ENCODE data around the gene PIH1D1.
A peak's percentile ranks its signal among the peaks of the same experiment; 100 is the strongest.

Gene PIH1D1

DNA sequence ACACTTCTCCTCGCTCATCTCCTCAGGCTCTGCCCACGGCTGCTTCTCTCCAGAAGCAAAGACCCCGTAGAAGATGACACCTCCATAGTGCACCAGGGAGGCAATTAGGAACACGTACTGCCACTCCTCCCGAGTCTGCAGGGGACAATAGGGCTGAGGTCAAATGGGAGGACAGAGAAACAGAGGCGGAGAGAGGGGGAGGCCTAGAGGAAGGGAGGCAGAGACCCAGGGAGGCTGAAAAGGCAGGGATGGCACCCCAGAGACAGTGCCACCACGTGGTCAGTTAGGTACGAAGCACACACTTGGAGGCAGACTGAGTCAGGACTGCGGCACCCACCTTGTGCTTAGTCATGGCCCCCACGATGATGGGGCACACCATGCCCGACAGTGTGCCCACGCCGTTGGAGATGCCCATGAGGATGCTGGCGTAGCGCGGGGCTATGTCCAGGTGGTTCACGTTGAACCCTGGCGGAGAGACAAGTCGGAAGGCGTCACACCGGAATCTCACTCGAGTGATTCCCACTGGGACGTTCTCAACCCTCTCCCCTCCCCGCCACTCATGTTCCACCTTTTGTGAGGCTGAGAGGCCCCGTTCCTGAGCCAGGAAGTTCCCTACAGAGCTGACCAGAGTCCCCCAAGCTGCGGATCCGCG is 20.8 kb downstream of the PIH1D1 start:
- Histone ChIP-seq H3K36me3 (ENCODE audit: control insufficient read depth in 2 of 2, insufficient read depth in 1 of 2, low read length in 2 of 2) (no peaks in the 10 kb centered on the region), H3K4me1 (ENCODE audit: control insufficient read depth, insufficient read depth, low read length) (no peaks in the 10 kb centered on the region), H3K4me3 (ENCODE audit: low read depth, low read length) (no peak overlapping the region), H3K27ac (ENCODE audit: extremely low read depth, low read depth, low read length) (no peak overlapping the region), H3K9me3 (ENCODE audit: control insufficient read depth, insufficient read depth, low read depth, low read length) (no peaks in the 10 kb centered on the region)
- POLR2A ChIA-PET: no interaction called here
- CTCF ChIA-PET: interaction anchor here (0.7 to 1.9 kb wide), 5 partner anchors 10 to 1320 kb away, joined by 3 to 11 read pairs (median 4); partner anchors contain the start of genes PLA2G4C and SLC17A7
- TF ChIP-seq, protein P1, sequence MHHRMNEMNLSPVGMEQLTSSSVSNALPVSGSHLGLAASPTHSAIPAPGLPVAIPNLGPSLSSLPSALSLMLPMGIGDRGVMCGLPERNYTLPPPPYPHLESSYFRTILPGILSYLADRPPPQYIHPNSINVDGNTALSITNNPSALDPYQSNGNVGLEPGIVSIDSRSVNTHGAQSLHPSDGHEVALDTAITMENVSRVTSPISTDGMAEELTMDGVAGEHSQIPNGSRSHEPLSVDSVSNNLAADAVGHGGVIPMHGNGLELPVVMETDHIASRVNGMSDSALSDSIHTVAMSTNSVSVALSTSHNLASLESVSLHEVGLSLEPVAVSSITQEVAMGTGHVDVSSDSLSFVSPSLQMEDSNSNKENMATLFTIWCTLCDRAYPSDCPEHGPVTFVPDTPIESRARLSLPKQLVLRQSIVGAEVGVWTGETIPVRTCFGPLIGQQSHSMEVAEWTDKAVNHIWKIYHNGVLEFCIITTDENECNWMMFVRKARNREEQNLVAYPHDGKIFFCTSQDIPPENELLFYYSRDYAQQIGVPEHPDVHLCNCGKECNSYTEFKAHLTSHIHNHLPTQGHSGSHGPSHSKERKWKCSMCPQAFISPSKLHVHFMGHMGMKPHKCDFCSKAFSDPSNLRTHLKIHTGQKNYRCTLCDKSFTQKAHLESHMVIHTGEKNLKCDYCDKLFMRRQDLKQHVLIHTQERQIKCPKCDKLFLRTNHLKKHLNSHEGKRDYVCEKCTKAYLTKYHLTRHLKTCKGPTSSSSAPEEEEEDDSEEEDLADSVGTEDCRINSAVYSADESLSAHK (tag by site-specific recombination; IDR thresholded peaks at IDR 0.05): no peak
- TF ChIP-seq ZNF10 (tag by site-specific recombination; IDR thresholded peaks at IDR 0.05) (peak; percentile 32; the same call in 1 of the 2 replicates), ZNF394 (tag by site-specific recombination; IDR thresholded peaks at IDR 0.05; ENCODE audit: borderline replicate concordance) (no peak), ZNF560 (tag by site-specific recombination; IDR thresholded peaks at IDR 0.05; ENCODE audit: borderline replicate concordance) (no peak), ZNF391 (tag by site-specific recombination; IDR thresholded peaks at IDR 0.05; ENCODE audit: borderline replicate concordance, low read depth) (no peak), ZNF530 (tag by site-specific recombination; IDR thresholded peaks at IDR 0.05; ENCODE audit: low read depth) (no peak), ZNF561 (tag by site-specific recombination; IDR thresholded peaks at IDR 0.05; ENCODE audit: borderline replicate concordance) (no peak), ZNF785 (tag by site-specific recombination; IDR thresholded peaks at IDR 0.05) (no peak), ZNF248 (tag by site-specific recombination; IDR thresholded peaks at IDR 0.05) (no peak), ZNF473 (tag by site-specific recombination; IDR thresholded peaks at IDR 0.05) (no peak), ZFHX2 (tag by site-specific recombination; conservative IDR thresholded peaks at IDR 0.05) (0 out of 2 replicates have a peak, but pooled peaks have one; percentile 15), KLF16 (tag by site-specific recombination; IDR thresholded peaks at IDR 0.05) (no peak), ZNF221 (tag by site-specific recombination; IDR thresholded peaks at IDR 0.05; ENCODE audit: borderline replicate concordance) (no peak), ZBTB20 (tag by site-specific recombination; IDR thresholded peaks at IDR 0.05) (no peak)
- TF ChIP-seq, protein P2, sequence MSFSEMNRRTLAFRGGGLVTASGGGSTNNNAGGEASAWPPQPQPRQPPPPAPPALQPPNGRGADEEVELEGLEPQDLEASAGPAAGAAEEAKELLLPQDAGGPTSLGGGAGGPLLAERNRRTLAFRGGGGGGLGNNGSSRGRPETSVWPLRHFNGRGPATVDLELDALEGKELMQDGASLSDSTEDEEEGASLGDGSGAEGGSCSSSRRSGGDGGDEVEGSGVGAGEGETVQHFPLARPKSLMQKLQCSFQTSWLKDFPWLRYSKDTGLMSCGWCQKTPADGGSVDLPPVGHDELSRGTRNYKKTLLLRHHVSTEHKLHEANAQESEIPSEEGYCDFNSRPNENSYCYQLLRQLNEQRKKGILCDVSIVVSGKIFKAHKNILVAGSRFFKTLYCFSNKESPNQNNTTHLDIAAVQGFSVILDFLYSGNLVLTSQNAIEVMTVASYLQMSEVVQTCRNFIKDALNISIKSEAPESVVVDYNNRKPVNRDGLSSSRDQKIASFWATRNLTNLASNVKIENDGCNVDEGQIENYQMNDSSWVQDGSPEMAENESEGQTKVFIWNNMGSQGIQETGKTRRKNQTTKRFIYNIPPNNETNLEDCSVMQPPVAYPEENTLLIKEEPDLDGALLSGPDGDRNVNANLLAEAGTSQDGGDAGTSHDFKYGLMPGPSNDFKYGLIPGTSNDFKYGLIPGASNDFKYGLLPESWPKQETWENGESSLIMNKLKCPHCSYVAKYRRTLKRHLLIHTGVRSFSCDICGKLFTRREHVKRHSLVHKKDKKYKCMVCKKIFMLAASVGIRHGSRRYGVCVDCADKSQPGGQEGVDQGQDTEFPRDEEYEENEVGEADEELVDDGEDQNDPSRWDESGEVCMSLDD (tag by site-specific recombination; IDR thresholded peaks at IDR 0.05): 0 out of 2 replicates have a peak, but pooled peaks have one; percentile 50
- TF ChIP-seq, protein P3, sequence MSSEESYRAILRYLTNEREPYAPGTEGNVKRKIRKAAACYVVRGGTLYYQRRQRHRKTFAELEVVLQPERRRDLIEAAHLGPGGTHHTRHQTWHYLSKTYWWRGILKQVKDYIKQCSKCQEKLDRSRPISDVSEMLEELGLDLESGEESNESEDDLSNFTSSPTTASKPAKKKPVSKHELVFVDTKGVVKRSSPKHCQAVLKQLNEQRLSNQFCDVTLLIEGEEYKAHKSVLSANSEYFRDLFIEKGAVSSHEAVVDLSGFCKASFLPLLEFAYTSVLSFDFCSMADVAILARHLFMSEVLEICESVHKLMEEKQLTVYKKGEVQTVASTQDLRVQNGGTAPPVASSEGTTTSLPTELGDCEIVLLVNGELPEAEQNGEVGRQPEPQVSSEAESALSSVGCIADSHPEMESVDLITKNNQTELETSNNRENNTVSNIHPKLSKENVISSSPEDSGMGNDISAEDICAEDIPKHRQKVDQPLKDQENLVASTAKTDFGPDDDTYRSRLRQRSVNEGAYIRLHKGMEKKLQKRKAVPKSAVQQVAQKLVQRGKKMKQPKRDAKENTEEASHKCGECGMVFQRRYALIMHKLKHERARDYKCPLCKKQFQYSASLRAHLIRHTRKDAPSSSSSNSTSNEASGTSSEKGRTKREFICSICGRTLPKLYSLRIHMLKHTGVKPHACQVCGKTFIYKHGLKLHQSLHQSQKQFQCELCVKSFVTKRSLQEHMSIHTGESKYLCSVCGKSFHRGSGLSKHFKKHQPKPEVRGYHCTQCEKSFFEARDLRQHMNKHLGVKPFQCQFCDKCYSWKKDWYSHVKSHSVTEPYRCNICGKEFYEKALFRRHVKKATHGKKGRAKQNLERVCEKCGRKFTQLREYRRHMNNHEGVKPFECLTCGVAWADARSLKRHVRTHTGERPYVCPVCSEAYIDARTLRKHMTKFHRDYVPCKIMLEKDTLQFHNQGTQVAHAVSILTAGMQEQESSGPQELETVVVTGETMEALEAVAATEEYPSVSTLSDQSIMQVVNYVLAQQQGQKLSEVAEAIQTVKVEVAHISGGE (tag by site-specific recombination; conservative IDR thresholded peaks at IDR 0.05; ENCODE audit: low read depth): no peak
- TF ChIP-seq, protein P4, sequence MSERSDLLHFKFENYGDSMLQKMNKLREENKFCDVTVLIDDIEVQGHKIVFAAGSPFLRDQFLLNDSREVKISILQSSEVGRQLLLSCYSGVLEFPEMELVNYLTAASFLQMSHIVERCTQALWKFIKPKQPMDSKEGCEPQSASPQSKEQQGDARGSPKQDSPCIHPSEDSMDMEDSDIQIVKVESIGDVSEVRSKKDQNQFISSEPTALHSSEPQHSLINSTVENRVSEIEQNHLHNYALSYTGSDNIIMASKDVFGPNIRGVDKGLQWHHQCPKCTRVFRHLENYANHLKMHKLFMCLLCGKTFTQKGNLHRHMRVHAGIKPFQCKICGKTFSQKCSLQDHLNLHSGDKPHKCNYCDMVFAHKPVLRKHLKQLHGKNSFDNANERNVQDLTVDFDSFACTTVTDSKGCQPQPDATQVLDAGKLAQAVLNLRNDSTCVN (tag by site-specific recombination; optimal IDR thresholded peaks at IDR 0.05): no peak
- TF ChIP-seq, protein P5, sequence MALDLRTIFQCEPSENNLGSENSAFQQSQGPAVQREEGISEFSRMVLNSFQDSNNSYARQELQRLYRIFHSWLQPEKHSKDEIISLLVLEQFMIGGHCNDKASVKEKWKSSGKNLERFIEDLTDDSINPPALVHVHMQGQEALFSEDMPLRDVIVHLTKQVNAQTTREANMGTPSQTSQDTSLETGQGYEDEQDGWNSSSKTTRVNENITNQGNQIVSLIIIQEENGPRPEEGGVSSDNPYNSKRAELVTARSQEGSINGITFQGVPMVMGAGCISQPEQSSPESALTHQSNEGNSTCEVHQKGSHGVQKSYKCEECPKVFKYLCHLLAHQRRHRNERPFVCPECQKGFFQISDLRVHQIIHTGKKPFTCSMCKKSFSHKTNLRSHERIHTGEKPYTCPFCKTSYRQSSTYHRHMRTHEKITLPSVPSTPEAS (tag by site-specific recombination; IDR thresholded peaks at IDR 0.05): no peak
- TF ChIP-seq, protein P6, sequence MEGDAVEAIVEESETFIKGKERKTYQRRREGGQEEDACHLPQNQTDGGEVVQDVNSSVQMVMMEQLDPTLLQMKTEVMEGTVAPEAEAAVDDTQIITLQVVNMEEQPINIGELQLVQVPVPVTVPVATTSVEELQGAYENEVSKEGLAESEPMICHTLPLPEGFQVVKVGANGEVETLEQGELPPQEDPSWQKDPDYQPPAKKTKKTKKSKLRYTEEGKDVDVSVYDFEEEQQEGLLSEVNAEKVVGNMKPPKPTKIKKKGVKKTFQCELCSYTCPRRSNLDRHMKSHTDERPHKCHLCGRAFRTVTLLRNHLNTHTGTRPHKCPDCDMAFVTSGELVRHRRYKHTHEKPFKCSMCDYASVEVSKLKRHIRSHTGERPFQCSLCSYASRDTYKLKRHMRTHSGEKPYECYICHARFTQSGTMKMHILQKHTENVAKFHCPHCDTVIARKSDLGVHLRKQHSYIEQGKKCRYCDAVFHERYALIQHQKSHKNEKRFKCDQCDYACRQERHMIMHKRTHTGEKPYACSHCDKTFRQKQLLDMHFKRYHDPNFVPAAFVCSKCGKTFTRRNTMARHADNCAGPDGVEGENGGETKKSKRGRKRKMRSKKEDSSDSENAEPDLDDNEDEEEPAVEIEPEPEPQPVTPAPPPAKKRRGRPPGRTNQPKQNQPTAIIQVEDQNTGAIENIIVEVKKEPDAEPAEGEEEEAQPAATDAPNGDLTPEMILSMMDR (tag by site-specific recombination; IDR thresholded peaks at IDR 0.05): peak; percentile 76
